ENCODE results near the gene HLA-DPB1.

The HLA-DPB1 gene

GRCh38 chr6:33120001-33120400 lies 44.2 kb downstream of the HLA-DPB1 start:
- H3K27ac ChIP-seq (ENCODE audit: low read depth, low read length) = no peak overlapping the region
- no peak overlapping the region for H4K8ac ChIP-seq (ENCODE audit: low read depth, low read length)
- no peak overlapping the region for H3K23ac ChIP-seq (ENCODE audit: low read length)
- no peak overlapping the region for H2AFZ ChIP-seq (ENCODE audit: insufficient read depth, low read length, poor library complexity)
- no peak overlapping the region for H2BK12ac ChIP-seq (ENCODE audit: low read length)
- no peak for DNase-seq
- no peak overlapping the region for H3K4me2 ChIP-seq (ENCODE audit: low read length)
- no peak overlapping the region for H3K18ac ChIP-seq (ENCODE audit: low read length)
- no peaks in the 10 kb centered on the region for H3K79me1 ChIP-seq (ENCODE audit: low read length)
- H3K79me2 ChIP-seq (ENCODE audit: control insufficient read depth, insufficient read depth, low read length, poor library complexity) = no peaks in the 10 kb centered on the region
- H2BK5ac ChIP-seq (ENCODE audit: low read depth, low read length, poor library complexity) = no peak overlapping the region
- no peak overlapping the region for H3K9ac ChIP-seq (ENCODE audit: low read length)
- peaks cover 7% of the 10 kb centered on the region for H3K27me3 ChIP-seq (ENCODE audit: insufficient read depth, low read length)
- H3K14ac ChIP-seq (ENCODE audit: low read length) = no peak overlapping the region
- no peaks in the 10 kb centered on the region for H3K36me3 ChIP-seq (ENCODE audit: control insufficient read depth in 1 of 2, insufficient read depth in 2 of 2, low read length in 2 of 2)
- H4K12ac ChIP-seq (ENCODE audit: low read depth, low read length) = no peak overlapping the region
- H3K4ac ChIP-seq (ENCODE audit: low read depth, low read length) = no peak overlapping the region
- H2BK120ac ChIP-seq (ENCODE audit: insufficient read depth, low read length, poor library complexity) = no peak overlapping the region
- H3K4me1 ChIP-seq (ENCODE audit: control insufficient read depth in 1 of 2, insufficient read depth in 2 of 2, low read length in 2 of 2) = peaks cover 11 to 15% of the 10 kb centered on the region in 2 experiments
- H3K4me3 ChIP-seq (ENCODE audit: low read depth, low read length) = no peak overlapping the region
- H3K9me3 ChIP-seq (ENCODE audit: insufficient read depth, low read depth, low read length) = peaks cover 5% of the 10 kb centered on the region
- H4K91ac ChIP-seq (ENCODE audit: low read depth, low read length) = no peak overlapping the region
- WGBS (ENCODE audit: extremely low coverage, insufficient coverage, insufficient read length) = no CpG with 5 or more reads among the region's 3 CpGs
- no peak overlapping the region for H2AK5ac ChIP-seq (ENCODE audit: low read length)

GRCh38 chr6:33123181-33123580 lies 47.4 kb downstream of the HLA-DPB1 start:
- Histone ChIP-seq H2AFZ (ENCODE audit: insufficient read depth, low read length, poor library complexity) (no peak overlapping the region), H2BK5ac (ENCODE audit: low read depth, low read length, poor library complexity) (no peak overlapping the region), H3K4me3 (ENCODE audit: low read depth, low read length) (no peak overlapping the region), H2AK5ac (ENCODE audit: low read length) (no peak overlapping the region), H2BK12ac (ENCODE audit: low read length) (no peak overlapping the region), H3K14ac (ENCODE audit: low read length) (no peak overlapping the region), H2BK120ac (ENCODE audit: insufficient read depth, low read length, poor library complexity) (no peak overlapping the region), H3K4me2 (ENCODE audit: low read length) (no peak overlapping the region), H3K23ac (ENCODE audit: low read length) (no peak overlapping the region), H3K18ac (ENCODE audit: low read length) (no peak overlapping the region), H3K27ac (ENCODE audit: low read depth, low read length) (no peak overlapping the region), H4K91ac (ENCODE audit: low read depth, low read length) (no peak overlapping the region), H4K12ac (ENCODE audit: low read depth, low read length) (no peak overlapping the region), H3K36me3 (ENCODE audit: control insufficient read depth in 1 of 2, insufficient read depth in 2 of 2, low read length in 2 of 2) (no peaks in the 10 kb centered on the region), H4K8ac (ENCODE audit: low read depth, low read length) (no peak overlapping the region), H3K9me3 (ENCODE audit: insufficient read depth, low read depth, low read length) (peaks cover 5% of the 10 kb centered on the region), H3K27me3 (ENCODE audit: insufficient read depth, low read length) (no peaks in the 10 kb centered on the region), H3K79me1 (ENCODE audit: low read length) (no peaks in the 10 kb centered on the region), H3K4ac (ENCODE audit: low read depth, low read length) (no peak overlapping the region), H3K9ac (ENCODE audit: low read length) (no peak overlapping the region), H3K79me2 (ENCODE audit: control insufficient read depth, insufficient read depth, low read length, poor library complexity) (no peaks in the 10 kb centered on the region), H3K4me1 (ENCODE audit: control insufficient read depth in 1 of 2, insufficient read depth in 2 of 2, low read length in 2 of 2) (peaks cover 0 to 1% of the 10 kb centered on the region in 2 experiments)
- no peak for DNase-seq
- WGBS (ENCODE audit: extremely low coverage, insufficient coverage, insufficient read length) = no CpG with 5 or more reads among the region's 6 CpGs

DNA sequence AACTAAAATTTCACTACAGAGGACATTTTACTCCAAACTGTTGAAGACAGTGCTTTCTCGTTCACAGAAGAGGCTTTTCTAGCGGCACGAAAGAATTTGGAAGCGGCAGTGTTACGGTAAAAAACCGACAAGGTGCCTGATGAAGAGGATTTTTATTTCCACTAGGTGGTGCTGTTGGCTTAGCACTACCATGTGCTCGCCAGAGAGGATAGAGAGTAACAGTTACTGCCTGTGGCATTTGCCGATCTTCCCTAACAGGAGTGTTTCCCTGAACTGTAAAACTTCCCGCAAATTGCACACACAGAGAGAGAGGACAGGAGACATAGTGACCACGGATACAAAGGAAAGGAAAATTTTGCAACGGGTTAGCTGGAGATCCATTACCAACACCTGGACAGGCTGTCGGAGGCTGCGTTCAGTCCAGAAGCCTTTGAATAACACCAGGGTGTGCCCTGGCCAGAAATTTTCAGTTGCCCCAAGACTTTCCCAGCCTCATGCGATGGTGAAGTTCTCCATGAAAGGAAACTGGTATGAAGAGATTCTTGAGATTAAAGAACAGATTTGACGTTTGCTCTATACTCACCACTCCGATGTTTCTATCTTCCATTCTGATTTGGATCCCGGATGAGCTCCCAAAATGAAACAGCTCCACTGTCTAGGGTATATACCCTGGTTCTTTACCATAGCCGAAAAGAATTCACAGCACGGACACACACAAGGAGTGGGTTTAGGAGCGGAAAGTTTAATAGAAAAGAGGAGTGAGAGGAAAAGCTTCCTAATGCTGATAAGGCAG lies 48.1 kb downstream of the HLA-DPB1 start:
- Histone ChIP-seq H2BK120ac (ENCODE audit: insufficient read depth, low read length, poor library complexity) (no peak overlapping the region), H2AK5ac (ENCODE audit: low read length) (no peak overlapping the region), H3K4me1 (ENCODE audit: control insufficient read depth in 1 of 2, insufficient read depth in 2 of 2, low read length in 2 of 2) (no peaks in the 10 kb centered on the region), H3K23ac (ENCODE audit: low read length) (no peak overlapping the region), H3K79me1 (ENCODE audit: low read length) (no peaks in the 10 kb centered on the region), H3K9me3 (ENCODE audit: insufficient read depth, low read depth, low read length) (peaks cover 5% of the 10 kb centered on the region), H3K4ac (ENCODE audit: low read depth, low read length) (no peak overlapping the region), H3K18ac (ENCODE audit: low read length) (no peak overlapping the region), H2AFZ (ENCODE audit: insufficient read depth, low read length, poor library complexity) (no peak overlapping the region), H3K27ac (ENCODE audit: low read depth, low read length) (no peak overlapping the region), H3K27me3 (ENCODE audit: insufficient read depth, low read length) (no peaks in the 10 kb centered on the region), H2BK5ac (ENCODE audit: low read depth, low read length, poor library complexity) (no peak overlapping the region), H3K79me2 (ENCODE audit: control insufficient read depth, insufficient read depth, low read length, poor library complexity) (no peaks in the 10 kb centered on the region), H2BK12ac (ENCODE audit: low read length) (no peak overlapping the region), H3K9ac (ENCODE audit: low read length) (no peak overlapping the region), H4K8ac (ENCODE audit: low read depth, low read length) (no peak overlapping the region), H3K4me3 (ENCODE audit: low read depth, low read length) (no peak overlapping the region), H4K91ac (ENCODE audit: low read depth, low read length) (no peak overlapping the region), H3K14ac (ENCODE audit: low read length) (no peak overlapping the region), H3K36me3 (ENCODE audit: control insufficient read depth in 1 of 2, insufficient read depth in 2 of 2, low read length in 2 of 2) (no peaks in the 10 kb centered on the region), H3K4me2 (ENCODE audit: low read length) (no peak overlapping the region), H4K12ac (ENCODE audit: low read depth, low read length) (no peak overlapping the region)
- DNase-seq = peak; percentile 29 to 78
- WGBS (ENCODE audit: extremely low coverage, insufficient coverage, insufficient read length) = no CpG with 5 or more reads among the region's 20 CpGs

- no peaks in the 10 kb centered on the region for H3K36me3 ChIP-seq (ENCODE audit: control insufficient read depth in 1 of 2, insufficient read depth in 2 of 2, low read length in 2 of 2)
- DNase-seq = no peak
- no CpG with 5 or more reads among the region's 4 CpGs for WGBS (ENCODE audit: extremely low coverage, insufficient coverage, insufficient read length)
- H4K91ac ChIP-seq (ENCODE audit: low read depth, low read length) = no peak overlapping the region
- H2AK5ac ChIP-seq (ENCODE audit: low read length) = no peak overlapping the region
- H3K23ac ChIP-seq (ENCODE audit: low read length) = no peak overlapping the region
- H3K9me3 ChIP-seq (ENCODE audit: insufficient read depth, low read depth, low read length) = peaks cover 5% of the 10 kb centered on the region
- H3K4me1 ChIP-seq (ENCODE audit: control insufficient read depth in 1 of 2, insufficient read depth in 2 of 2, low read length in 2 of 2) = no peaks in the 10 kb centered on the region
- H3K4me2 ChIP-seq (ENCODE audit: low read length) = no peak overlapping the region
- H3K79me1 ChIP-seq (ENCODE audit: low read length) = no peaks in the 10 kb centered on the region
- H2BK120ac ChIP-seq (ENCODE audit: insufficient read depth, low read length, poor library complexity) = no peak overlapping the region
- H4K8ac ChIP-seq (ENCODE audit: low read depth, low read length) = no peak overlapping the region
- no peak overlapping the region for H2BK12ac ChIP-seq (ENCODE audit: low read length)
- no peak overlapping the region for H4K12ac ChIP-seq (ENCODE audit: low read depth, low read length)
- no peak overlapping the region for H3K18ac ChIP-seq (ENCODE audit: low read length)
- H3K14ac ChIP-seq (ENCODE audit: low read length) = no peak overlapping the region
- H3K79me2 ChIP-seq (ENCODE audit: control insufficient read depth, insufficient read depth, low read length, poor library complexity) = no peaks in the 10 kb centered on the region
- no peak overlapping the region for H3K4ac ChIP-seq (ENCODE audit: low read depth, low read length)
- no peak overlapping the region for H3K27ac ChIP-seq (ENCODE audit: low read depth, low read length)
- H2BK5ac ChIP-seq (ENCODE audit: low read depth, low read length, poor library complexity) = no peak overlapping the region
- no peak overlapping the region for H3K9ac ChIP-seq (ENCODE audit: low read length)
- H3K27me3 ChIP-seq (ENCODE audit: insufficient read depth, low read length) = no peaks in the 10 kb centered on the region
- H2AFZ ChIP-seq (ENCODE audit: insufficient read depth, low read length, poor library complexity) = no peak overlapping the region
- no peak overlapping the region for H3K4me3 ChIP-seq (ENCODE audit: low read depth, low read length)
Measured at GRCh38 chr6:33124525-33124901, 48.7 kb downstream of the HLA-DPB1 start.
